Activated CD4-positive, alpha-beta T cell treated with anti-CD3 and anti-CD28 coated beads, Interleukin-2, amount 50 U/mL, for 1 hour (primary cell): ENCODE results near the gene FIG4.
"Not testable (repeated sequence)": the region's sequence is repeated elsewhere in the genome, so short reads cannot be mapped to it uniquely, and the experiment has no call there.

Experiments
- DNase-seq: peaks from one replicate; pipeline ENCODE4 v3.0.0-alpha.2; 2020

FIG4 gene

DNA sequence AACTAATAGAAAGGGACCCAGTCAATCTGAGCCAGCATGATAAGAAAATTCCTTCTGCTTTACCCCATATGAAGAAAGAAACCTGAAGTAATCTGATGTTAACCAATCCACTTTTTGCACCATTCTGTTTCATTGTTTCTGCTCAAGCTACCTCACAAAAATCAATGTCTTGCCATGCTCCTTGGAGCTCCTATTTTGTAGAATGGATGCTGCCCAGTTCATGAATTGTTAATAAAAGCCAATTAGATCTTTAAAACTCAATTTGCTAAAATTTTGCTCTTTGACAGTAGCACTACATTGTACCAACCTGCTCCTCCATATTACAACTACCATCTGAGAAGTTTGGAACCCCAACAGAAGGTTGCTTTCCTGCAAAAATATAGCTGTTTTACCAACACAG, 170.8 kb downstream of the FIG4 start:
- no peak for DNase-seq

DNA sequence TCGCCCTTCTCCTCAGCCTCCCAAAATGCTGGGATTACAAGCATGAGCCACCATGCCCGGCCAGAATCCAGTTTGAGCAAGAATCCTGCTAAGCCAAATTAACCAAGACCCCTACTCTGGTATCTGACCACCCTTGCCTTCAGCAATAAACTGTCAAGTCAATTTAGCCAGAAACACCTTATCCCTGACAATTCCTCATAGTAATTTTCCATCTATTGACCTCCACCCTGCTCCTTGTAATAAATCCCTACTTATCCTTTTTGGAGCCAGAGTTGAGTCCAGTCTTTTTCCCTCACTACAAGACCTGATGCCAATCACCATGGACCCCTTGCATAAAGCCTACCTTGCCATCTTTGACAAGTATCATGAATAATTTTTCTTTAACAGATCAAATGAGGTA, 173.0 kb downstream of the FIG4 start:
- DNase-seq: no peak

DNA sequence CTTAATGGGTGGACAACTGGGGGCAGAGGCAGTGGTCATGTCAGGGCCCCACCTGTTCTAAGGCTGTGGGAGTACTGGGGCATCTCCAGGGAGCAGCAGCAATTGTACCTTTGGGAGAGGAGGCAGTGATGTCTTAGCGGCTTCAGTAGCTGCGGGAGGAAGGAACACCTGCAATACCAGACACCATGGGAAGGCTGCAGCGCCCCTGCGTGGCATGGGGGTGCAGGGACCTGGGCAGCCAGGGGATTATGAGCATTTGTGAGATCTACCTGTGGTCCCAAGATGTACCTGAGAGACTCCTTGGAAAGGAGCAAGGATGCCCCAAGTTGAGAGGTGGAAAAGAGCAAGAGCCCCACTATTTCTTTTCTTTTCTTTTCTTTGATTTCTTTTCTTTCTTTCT, 174.9 kb downstream of the FIG4 start:
- DNase-seq: no peak

DNA sequence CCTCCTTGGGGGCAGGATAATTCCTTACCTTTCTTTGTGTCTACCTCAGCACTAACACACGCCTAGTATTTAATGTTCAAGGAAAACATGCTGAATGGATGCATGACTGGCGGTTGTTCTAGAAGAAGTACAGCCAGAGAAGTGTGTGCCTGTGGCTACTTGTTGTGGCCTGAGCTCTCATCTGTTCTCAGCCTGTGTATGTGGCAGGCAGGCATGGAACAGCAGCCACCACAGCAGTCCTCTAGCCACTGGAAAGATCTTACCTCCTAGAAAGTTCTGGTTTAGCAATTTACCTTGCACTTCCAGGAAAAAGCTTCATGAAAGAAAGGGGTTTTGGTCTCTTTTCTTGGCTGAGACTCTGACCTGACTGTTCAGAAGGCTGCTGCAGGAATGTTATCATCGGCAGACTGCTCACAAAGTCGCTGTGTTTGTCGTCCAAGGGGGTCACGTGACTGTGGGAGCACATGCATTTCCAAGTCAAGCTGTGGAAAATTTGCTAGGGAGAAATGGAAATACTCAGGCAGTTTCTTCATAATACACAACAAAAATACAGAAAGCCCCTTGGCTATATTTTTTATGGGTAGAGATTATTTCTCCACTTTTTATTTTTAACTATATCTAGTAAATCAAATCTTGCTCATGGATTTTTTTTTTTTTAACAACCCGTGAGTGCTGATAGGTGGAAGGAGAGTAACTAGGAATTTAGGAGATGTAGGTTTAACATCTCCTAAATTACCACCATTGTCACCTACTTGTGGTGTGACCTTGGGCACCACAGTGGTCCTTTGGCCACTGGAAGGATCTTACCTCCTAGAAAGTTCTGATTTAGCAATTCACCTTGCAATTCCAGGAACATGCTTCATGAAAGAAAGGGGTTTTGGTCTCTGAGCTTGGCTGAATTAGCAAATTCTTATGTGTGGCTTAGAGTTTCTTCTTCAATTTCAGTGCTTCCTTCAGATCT, 176.2 kb downstream of the FIG4 start:
- no peak for DNase-seq

GRCh38 chr6:109867970-109868358, 176.9 kb downstream of the FIG4 start:
- no peak for DNase-seq

- not testable (repeated sequence) for DNase-seq
Observed at GRCh38 chr6:109869398-109870088, 178.4 kb downstream of the FIG4 start.

- no peak for DNase-seq
Observed at GRCh38 chr6:109870089-109870410, 179.0 kb downstream of the FIG4 start.

GRCh38 chr6:109872549-109872948, 181.5 kb downstream of the FIG4 start:
- no peak for DNase-seq

DNA sequence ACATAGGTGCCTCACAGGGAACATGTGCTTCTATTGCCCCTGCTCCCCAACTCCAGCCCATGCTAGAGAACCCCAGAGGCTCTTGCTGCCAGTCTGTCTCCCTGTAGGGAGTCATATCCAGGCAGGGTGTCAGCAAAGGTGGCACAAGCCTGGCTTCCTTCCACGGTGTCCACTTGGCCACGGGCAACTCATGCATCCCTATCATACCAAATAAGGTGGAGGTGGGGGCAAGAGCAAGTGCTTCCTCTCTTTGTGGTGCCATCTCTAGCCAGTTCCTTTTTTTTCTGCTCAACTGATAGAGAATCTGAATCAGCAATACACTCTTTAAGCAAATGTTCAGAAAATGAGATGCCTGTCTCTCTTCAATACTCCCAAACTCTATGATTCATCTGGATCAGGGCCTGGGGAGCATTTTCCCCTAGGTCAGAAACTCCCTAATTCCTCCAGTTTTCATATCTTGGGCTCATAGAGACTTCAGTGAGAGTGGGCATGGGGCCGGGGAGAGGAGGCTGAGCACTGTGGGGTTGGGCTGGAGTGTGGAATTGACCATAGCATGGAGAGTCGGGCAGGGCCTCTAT, 182.0 kb downstream of the FIG4 start:
- DNase-seq: no peak

GRCh38 chr6:109874086-109874485, 183.0 kb downstream of the FIG4 start:
- no peak for DNase-seq

GRCh38 chr6:109874621-109875020, 183.5 kb downstream of the FIG4 start:
- no peak for DNase-seq
